ENCODE results near the gene SLC30A3. TPM values are rescaled to one million over a fixed set of nuclear protein-coding genes. Genes with fewer than 3 reads are reported as not detected.

The SLC30A3 gene
- total RNA-seq, 2 experiments from 2014 or later, result not detected

GRCh38 chr2:27265536-27265870 lies 2.7 kb upstream of the SLC30A3 start:
- Mint-ChIP-seq H3K36me3 (ENCODE audit: low read depth) (no peaks in the 10 kb centered on the region), H3K4me3 (peak overlapping the region; percentile 72), H3K27ac (no peak overlapping the region), H3K27me3 (peaks cover 38% of the 10 kb centered on the region), H3K4me1 (ENCODE audit: low read depth) (peaks cover 26% of the 10 kb centered on the region), H3K9me3 (no peaks in the 10 kb centered on the region)
- intact Hi-C loops (cut with DNase I, micrococcal nuclease), result loop anchor here in 1 of 2 experiments (1.0 to 10.0 kb wide), 2 partner anchors 15 to 51 kb away; partner anchors contain the start of genes ATRAID, CAD and SLC5A6
- H3K9me3 ChIP-seq (ENCODE audit: control insufficient read depth in 1 of 2, insufficient read depth in 1 of 2, low read length in 2 of 2), result peaks cover 0 to 11% of the 10 kb centered on the region in 2 experiments
- H3K27me3 ChIP-seq (ENCODE audit: control insufficient read depth in 1 of 2, insufficient read depth in 2 of 2, low read length in 2 of 2), result peaks cover 42 to 49% of the 10 kb centered on the region in 2 experiments
- H3K4me1 ChIP-seq (ENCODE audit: insufficient read depth, low read length), result peaks cover 42% of the 10 kb centered on the region
- ChIA-PET POLR2A (interaction anchor here (1.0 to 1.5 kb wide), 2 partner anchors 38 to 54 kb away, joined by 4 read pairs; partner anchors contain the start of genes ATRAID and SLC5A6), CTCF (interaction anchor here (0.8 to 1.9 kb wide), 4 partner anchors 14 to 37 kb away, joined by 3 to 20 read pairs (median 4); no protein-coding TSS in a partner anchor)
- ATAC-seq (ENCODE audit: poor library complexity), result no peak
- no peak for DNase-seq
- H3K27ac ChIP-seq (ENCODE audit: low read depth in 1 of 2, low read length in 2 of 2), result no peak overlapping the region
- no peak overlapping the region for H3K4me3 ChIP-seq (ENCODE audit: low read length)
- TF ChIP-seq, protein P1, sequence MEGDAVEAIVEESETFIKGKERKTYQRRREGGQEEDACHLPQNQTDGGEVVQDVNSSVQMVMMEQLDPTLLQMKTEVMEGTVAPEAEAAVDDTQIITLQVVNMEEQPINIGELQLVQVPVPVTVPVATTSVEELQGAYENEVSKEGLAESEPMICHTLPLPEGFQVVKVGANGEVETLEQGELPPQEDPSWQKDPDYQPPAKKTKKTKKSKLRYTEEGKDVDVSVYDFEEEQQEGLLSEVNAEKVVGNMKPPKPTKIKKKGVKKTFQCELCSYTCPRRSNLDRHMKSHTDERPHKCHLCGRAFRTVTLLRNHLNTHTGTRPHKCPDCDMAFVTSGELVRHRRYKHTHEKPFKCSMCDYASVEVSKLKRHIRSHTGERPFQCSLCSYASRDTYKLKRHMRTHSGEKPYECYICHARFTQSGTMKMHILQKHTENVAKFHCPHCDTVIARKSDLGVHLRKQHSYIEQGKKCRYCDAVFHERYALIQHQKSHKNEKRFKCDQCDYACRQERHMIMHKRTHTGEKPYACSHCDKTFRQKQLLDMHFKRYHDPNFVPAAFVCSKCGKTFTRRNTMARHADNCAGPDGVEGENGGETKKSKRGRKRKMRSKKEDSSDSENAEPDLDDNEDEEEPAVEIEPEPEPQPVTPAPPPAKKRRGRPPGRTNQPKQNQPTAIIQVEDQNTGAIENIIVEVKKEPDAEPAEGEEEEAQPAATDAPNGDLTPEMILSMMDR (IDR thresholded peaks at IDR 0.05), result no peak
- H3K36me3 ChIP-seq (ENCODE audit: insufficient read depth, low read length), result no peaks in the 10 kb centered on the region

DNA sequence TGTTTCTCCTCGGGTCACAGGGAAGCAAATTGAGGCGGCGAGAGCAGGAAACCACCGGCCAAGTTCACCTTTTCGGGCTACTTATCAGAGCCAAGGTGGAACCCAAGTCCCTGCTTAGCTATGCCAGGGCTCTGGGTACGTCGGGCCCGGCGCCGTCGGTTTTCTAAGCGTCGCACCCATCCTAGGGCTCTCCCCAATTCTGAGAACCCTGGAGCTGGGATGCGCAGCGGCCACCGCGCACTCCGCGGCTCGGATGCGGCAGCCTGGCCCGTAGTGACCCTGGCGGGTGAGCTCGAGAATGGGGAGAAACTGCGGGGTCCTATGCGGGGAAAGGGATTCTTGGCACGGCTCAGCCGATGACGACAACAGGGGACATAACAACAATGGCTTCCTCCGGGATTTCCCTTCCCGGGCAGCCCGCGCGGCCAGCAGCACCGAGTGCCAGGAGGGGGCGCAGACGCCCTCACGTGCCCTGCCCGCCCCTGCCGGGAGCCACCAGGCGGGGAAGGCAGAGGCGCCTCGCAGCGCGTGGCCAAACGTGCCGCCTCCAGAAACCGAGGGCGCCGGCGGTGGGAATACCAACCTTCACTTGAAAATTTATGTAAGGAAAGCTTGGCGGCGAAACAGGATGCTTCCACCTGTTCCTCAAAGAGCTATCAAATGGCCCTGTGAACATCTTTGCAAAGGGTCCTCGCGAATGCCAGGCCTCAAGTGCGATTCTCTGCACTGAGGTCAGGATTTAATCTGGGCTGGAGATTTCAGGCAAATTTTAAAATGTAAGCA lies 2.1 kb upstream of the SLC30A3 start:
- TF ChIP-seq, protein P1 (IDR thresholded peaks at IDR 0.05), result peak; percentile 59
- H3K4me3 ChIP-seq (ENCODE audit: low read length), result peak overlapping the region; percentile 54
- Mint-ChIP-seq H3K4me1 (ENCODE audit: low read depth) (peaks cover 26% of the 10 kb centered on the region), H3K36me3 (ENCODE audit: low read depth) (no peaks in the 10 kb centered on the region), H3K27ac (no peak overlapping the region), H3K4me3 (peak overlapping the region; percentile 73), H3K9me3 (no peaks in the 10 kb centered on the region), H3K27me3 (peaks cover 39% of the 10 kb centered on the region)
- peaks cover 42% of the 10 kb centered on the region for H3K4me1 ChIP-seq (ENCODE audit: insufficient read depth, low read length)
- H3K27ac ChIP-seq (ENCODE audit: low read depth in 1 of 2, low read length in 2 of 2), result no peak overlapping the region
- H3K27me3 ChIP-seq (ENCODE audit: control insufficient read depth in 1 of 2, insufficient read depth in 2 of 2, low read length in 2 of 2), result peaks cover 48 to 55% of the 10 kb centered on the region in 2 experiments
- peaks cover 0 to 11% of the 10 kb centered on the region in 2 experiments for H3K9me3 ChIP-seq (ENCODE audit: control insufficient read depth in 1 of 2, insufficient read depth in 1 of 2, low read length in 2 of 2)
- H3K36me3 ChIP-seq (ENCODE audit: insufficient read depth, low read length), result no peaks in the 10 kb centered on the region
- DNase-seq, result peak; percentile 32 to 89 (median 51)
- ChIA-PET POLR2A (interaction anchor here (1.0 to 1.5 kb wide), 2 partner anchors 38 to 53 kb away, joined by 4 read pairs; partner anchors contain the start of genes ATRAID and SLC5A6), CTCF (interaction anchor here (0.8 to 1.9 kb wide), 4 partner anchors 13 to 38 kb away, joined by 3 to 20 read pairs (median 4); no protein-coding TSS in a partner anchor)
- peak; percentile 63 for ATAC-seq (ENCODE audit: poor library complexity)
- intact Hi-C loops (cut with DNase I, micrococcal nuclease), result loop anchor here in 1 of 2 experiments (1.0 to 10.0 kb wide), 2 partner anchors 15 to 50 kb away; partner anchors contain the start of genes ATRAID, CAD and SLC5A6

- no peak overlapping the region for H3K27ac Mint-ChIP-seq
- H3K27me3 Mint-ChIP-seq, result peaks cover 44% of the 10 kb centered on the region
- H3K4me1 Mint-ChIP-seq (ENCODE audit: low read depth), result peaks cover 26% of the 10 kb centered on the region
- TF ChIP-seq, protein P1 (IDR thresholded peaks at IDR 0.05), result no peak
- ChIA-PET POLR2A (interaction anchor here (1.5 kb wide), 1 partner anchor 52 kb away, joined by 4 read pairs; the partner anchor contains the start of genes ATRAID and SLC5A6), CTCF (interaction anchor here (1.1 to 1.9 kb wide), 3 partner anchors 13 to 17 kb away, joined by 3 to 20 read pairs (median 4); no protein-coding TSS in a partner anchor)
- Histone ChIP-seq H3K27ac (ENCODE audit: low read depth in 1 of 2, low read length in 2 of 2) (no peak overlapping the region), H3K36me3 (ENCODE audit: insufficient read depth, low read length) (no peaks in the 10 kb centered on the region), H3K27me3 (ENCODE audit: control insufficient read depth in 1 of 2, insufficient read depth in 2 of 2, low read length in 2 of 2) (peaks cover 53 to 60% of the 10 kb centered on the region in 2 experiments), H3K4me1 (ENCODE audit: insufficient read depth, low read length) (peaks cover 42% of the 10 kb centered on the region), H3K9me3 (ENCODE audit: control insufficient read depth in 1 of 2, insufficient read depth in 1 of 2, low read length in 2 of 2) (peaks cover 0 to 11% of the 10 kb centered on the region in 2 experiments), H3K4me3 (ENCODE audit: low read length) (peak overlapping the region; percentile 54)
- peak overlapping the region; percentile 95 for H3K4me3 Mint-ChIP-seq
- no peaks in the 10 kb centered on the region for H3K36me3 Mint-ChIP-seq (ENCODE audit: low read depth)
- intact Hi-C loops (cut with DNase I, micrococcal nuclease), result loop anchor here in 1 of 2 experiments (10.0 kb wide), 1 partner anchor 50 kb away; the partner anchor contains the start of genes ATRAID, CAD and SLC5A6
- H3K9me3 Mint-ChIP-seq, result no peaks in the 10 kb centered on the region
- peak in 3 of 14 experiments; percentile 2 to 66 (median 64) for DNase-seq
- ATAC-seq (ENCODE audit: poor library complexity), result peak; percentile 37
Measured at GRCh38 chr2:27264253-27264752, 1.5 kb upstream of the SLC30A3 start.

Data from CD4-positive, alpha-beta T cell (primary cell).